GM21447 (cell line): Measurements from ENCODE around the gene VANGL1.

Source experiments
- ATAC-seq: cut with Tn5 transposase; IDR thresholded peaks from one replicate; pipeline ENCODE4 v1.9.1; 2021; ENCODE audit not compliant: unreplicated experiment

Gene VANGL1

DNA sequence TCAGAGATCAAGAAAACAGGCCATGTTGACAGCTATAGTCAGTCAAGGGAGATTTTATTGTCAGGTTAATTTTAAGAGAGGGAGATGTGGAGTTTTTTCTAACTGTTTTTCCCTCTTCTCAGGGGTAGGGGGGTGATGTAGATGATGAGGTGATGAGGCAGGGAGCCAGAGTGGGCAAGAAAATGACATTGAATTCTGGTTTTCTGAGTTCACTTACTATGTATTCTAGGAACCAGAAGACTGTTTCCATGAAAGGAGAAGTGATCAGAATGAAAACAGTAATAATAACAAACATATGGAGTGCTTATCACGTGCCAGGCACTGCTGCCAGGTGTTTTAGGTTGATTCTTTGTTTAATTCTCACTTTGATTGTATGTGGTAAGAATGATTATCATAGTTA, 86.6 kb downstream of the VANGL1 start:
- ATAC-seq = no peak

- ATAC-seq = peak; percentile 93
Measured at GRCh38 chr1:115729756-115730155, 88.0 kb downstream of the VANGL1 start.

GRCh38 chr1:115732316-115732715, 90.5 kb downstream of the VANGL1 start:
- no peak for ATAC-seq

- ATAC-seq = no peak
Measured at GRCh38 chr1:115740811-115741210, 99.0 kb downstream of the VANGL1 start.

DNA sequence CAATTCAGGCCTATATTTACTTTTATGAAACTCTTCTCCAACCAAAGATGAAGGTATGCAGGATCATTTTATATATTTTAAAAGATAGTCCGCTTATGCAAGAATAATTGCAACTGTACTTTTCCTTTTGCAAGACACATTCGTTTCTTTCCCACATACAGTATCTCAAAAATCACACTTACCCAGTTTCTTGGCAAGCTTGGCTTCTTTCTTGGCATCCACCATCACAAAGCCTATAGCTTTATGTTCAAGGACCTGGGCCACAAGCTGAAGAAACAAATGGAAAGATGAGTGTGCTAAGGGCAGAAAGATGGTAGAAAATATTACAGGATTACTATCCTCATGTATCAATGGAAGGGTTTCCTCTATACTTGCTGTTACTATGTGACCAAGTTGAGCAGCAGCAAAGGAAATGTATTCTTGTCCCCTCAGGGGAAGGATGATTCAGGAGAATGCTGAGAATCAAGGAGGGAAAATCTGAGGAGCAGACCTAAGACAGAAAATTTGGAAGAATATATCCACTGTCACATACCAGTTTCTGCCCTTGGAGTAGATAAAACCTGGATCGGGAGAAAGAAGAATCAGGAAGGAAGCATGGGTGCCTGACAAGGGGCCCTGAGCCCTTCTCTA, 103.0 kb downstream of the VANGL1 start:
- no peak for ATAC-seq

GRCh38 chr1:115746021-115746690, 104.4 kb downstream of the VANGL1 start:
- no peak for ATAC-seq
